Pancreas (tissue), 10 donors: ENCODE data around the gene SDHB. TPM values are rescaled to one million over a fixed set of nuclear protein-coding genes. Genes with fewer than 3 reads are reported as not detected.

Experiments
- ATAC-seq, 4 donors: fragments of 200-7000 bp; cut with Tn5 transposase; one replicate each; pipeline versions ENCODE4 v1.8.0 to v1.9.1; 2020; ENCODE audit warnings: mild to moderate bottlenecking in 4 of 4, moderate library complexity in 4 of 4
- DNase-seq, 6 donors: peaks; one replicate each; pipeline ENCODE4 v3.0.0-alpha.2; 2020
- FAIRE-seq: peaks from 2 replicates; lab custom pipeline; 2012; peaks lifted over from hg19 to GRCh38; lab: Jason Lieb, UNC
- H3K27ac ChIP-seq, 4 donors: fragments of 200-600 bp; sonication (generic); 1 replicate in 3 of 4; 2 replicates in 1 of 4; pipeline versions ENCODE4 v1.5.0 to v1.8.0; 2020
- H3K27me3 ChIP-seq, 4 donors: fragments of 200-600 bp; one replicate each; pipeline ENCODE4 v1.8.0; 2021
- H3K36me3 ChIP-seq, 3 donors: fragments of 200-600 bp; sonication (generic) in 1 of 3; one replicate each; pipeline versions ENCODE4 v1.5.0 to v1.8.0; 2020 to 2021
- H3K4me1 ChIP-seq, 3 donors: fragments of 200-600 bp; one replicate each; pipeline ENCODE4 v1.8.0; 2021
- H3K4me3 ChIP-seq, 4 donors: fragments of 200-600 bp; sonication (generic) in 2 of 4; one replicate each; pipeline versions ENCODE4 v1.5.0 to v1.8.0; 2020 to 2021
- H3K9me3 ChIP-seq, 4 donors: fragments of 200-600 bp; one replicate each; pipeline ENCODE4 v1.8.0; 2021
- WGBS, 2 donors: extraction: QIAGEN DNeasy Blood & Tissue Kit; methylation state at CpG; one replicate each; pipeline ENCODE4 v1.1.7; 2013; 5-methylcytosine and 5-hydroxymethylcytosine counted together
- intact Hi-C, 3 donors: fragments of 100-400 bp; cut with DNase I; formaldehyde crosslinking; loops; one replicate each; pipeline versions ENCODE4 v1.11.1 to v1.14.2; 2022
- polyA plus RNA-seq, 2 donors: library from polyadenylated mRNA; stranded (reverse); fragments of 200-250 nt; gene quantifications; one replicate each; pipeline ENCODE4 v1.2.3, GENCODE V29; 2013
- total RNA-seq, 6 donors: library from RNA; stranded (reverse); fragmentation: NEBNext Ultra II Directional in 4 of 6; extraction: Animal tissue kit (Norgen Biotek cat#: 25700) in 4 of 6; gene quantifications; one replicate each; pipeline versions ENCODE4 v1.2.1 to v1.2.4, GENCODE V29; 2021 to 2023
- TF ChIP-seq, protein P1 (sequence below), 4 donors: fragments of 200-600 bp; sonication (generic) in 3 of 4; IDR thresholded peaks; one replicate each; pipeline versions ENCODE4 v1.5.0 to v1.8.0; 2021; ENCODE audit warnings: antibody characterized with exemption in 4 of 4
- donor health status: healthy with polysubstance abuse.
- donor health status: DM: no; HTN: no; CAD: no; lungs with moderate emphysema.
- donor health status: DM: no; HTN: no; CAD: no.
- donor health status: control.
- donor health status: control.
- donor health status: Bipolar disorder and iron deficiency.
- donor health status: DM: yes; HTN: yes; CAD: no.
- donor health status: DM: no; HTN: no; CAD: no.
- donor health status: DM: no; HTN: no; CAD: no.
- donor health status: DM: yes; HTN: yes; CAD: no.

Gene SDHB
- total and polyA plus RNA-seq, 8 donors = 28.5 to 50.8 (median 44.7) TPM

DNA sequence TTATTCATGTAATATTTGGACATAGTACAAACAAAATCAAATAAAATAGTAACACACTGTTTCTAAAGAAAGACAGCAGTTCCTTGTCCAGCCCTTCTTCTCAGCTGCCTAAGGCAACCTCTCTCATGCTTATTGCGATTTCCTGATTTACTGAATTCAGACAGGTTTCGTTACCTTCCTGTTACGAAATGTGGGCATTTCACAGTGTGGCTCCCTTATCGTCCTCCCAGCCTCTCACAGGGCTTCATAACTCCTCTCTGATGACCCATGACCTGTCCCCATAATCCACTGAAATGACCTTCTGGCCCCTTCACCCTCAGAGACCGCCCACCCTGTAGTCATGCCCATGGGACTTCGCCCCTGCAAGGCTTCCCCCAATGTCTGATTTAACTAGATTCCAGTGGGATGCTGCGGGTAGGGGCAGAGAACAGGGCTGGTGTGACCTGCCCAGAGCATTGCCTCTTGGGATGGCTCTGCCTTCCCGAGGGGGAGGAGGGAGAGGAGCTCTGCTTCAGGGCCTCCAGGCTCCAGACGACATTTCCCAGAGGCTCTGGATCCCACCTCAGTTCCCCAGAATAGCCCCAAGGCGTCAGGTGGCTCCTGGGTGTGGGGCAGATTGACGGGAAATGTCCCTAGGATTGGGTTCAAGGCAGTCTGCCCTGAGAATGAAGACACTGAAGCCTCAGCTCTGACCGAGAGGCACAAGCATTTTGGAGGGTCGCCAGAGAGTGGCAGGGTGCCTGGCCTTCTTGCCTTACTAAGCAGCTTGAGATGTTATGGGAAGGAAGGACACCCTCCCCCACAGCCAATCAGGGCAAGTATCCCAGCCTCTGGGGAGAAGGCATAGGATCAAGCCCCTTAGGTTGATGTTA lies 44.9 kb upstream of the SDHB start:
- intact Hi-C loops = no loop called here
- Histone ChIP-seq H3K4me3 (no peak overlapping the region), H3K36me3 (no peaks in the 10 kb centered on the region), H3K27me3 (no peaks in the 10 kb centered on the region), H3K4me1 (no peaks in the 10 kb centered on the region), H3K9me3 (no peaks in the 10 kb centered on the region), H3K27ac (no peak overlapping the region)
- TF ChIP-seq, protein P1, sequence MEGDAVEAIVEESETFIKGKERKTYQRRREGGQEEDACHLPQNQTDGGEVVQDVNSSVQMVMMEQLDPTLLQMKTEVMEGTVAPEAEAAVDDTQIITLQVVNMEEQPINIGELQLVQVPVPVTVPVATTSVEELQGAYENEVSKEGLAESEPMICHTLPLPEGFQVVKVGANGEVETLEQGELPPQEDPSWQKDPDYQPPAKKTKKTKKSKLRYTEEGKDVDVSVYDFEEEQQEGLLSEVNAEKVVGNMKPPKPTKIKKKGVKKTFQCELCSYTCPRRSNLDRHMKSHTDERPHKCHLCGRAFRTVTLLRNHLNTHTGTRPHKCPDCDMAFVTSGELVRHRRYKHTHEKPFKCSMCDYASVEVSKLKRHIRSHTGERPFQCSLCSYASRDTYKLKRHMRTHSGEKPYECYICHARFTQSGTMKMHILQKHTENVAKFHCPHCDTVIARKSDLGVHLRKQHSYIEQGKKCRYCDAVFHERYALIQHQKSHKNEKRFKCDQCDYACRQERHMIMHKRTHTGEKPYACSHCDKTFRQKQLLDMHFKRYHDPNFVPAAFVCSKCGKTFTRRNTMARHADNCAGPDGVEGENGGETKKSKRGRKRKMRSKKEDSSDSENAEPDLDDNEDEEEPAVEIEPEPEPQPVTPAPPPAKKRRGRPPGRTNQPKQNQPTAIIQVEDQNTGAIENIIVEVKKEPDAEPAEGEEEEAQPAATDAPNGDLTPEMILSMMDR (IDR thresholded peaks at IDR 0.05) = no peak
- DNase-seq (peak in 1 of 6 donors; percentile 13), ATAC-seq (no peak), FAIRE-seq (no peak)
- 66 to 77% methylated on average over 13 of the region's 13 CpGs for WGBS, 2 donors

DNA sequence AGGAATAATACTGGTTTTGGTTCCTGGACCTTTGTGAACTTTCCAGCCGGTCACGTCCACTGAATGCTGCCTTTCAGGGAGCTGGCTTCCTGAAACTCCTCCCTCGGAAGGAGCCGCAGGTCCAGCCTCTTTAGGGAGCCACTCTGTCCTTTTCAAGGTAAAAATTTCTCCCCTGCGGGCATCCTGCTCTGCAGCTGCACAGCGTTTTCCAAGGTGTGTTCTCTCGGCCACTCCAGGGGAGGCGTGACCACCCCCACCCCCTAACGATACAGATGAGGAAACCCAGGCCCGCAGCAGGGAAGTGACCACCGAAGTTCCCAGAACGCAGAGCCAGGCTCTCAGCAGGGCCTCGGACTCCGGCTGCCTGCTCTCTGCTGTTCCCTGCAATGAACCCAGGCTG lies 44.0 kb upstream of the SDHB start:
- DNase-seq = peak in 1 of 6 donors; percentile 12

DNA sequence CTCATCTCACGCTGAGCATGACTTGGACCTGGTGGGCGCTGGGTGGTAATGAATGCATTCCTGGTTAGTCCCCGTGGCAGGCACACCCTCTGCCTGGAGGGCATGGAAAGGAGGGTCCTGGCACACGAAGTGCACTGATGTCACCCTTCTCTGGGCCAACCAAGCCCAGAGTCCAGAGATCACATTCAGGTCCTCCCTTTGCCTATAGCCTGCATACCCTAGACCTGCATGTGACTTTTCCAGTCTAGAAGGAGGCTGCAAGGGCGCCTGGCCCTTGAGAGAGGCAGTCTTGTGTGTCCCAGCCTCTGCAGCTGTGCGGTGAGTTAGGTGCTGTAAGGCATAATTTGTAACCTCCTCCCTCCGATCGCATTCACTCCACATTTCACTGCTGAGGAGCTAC lies 43.3 kb upstream of the SDHB start:
- H3K4me1 ChIP-seq = no peaks in the 10 kb centered on the region
- H3K27me3 ChIP-seq = no peaks in the 10 kb centered on the region
- WGBS, 2 donors = 83 to 91% methylated on average over 8 of the region's 8 CpGs
- no peak overlapping the region for H3K4me3 ChIP-seq
- intact Hi-C loops = no loop called here
- no peak for ATAC-seq
- no peak overlapping the region for H3K27ac ChIP-seq
- no peak for DNase-seq
- no peak for FAIRE-seq
- no peaks in the 10 kb centered on the region for H3K36me3 ChIP-seq
- H3K9me3 ChIP-seq = no peaks in the 10 kb centered on the region
- TF ChIP-seq, protein P1 (IDR thresholded peaks at IDR 0.05) = no peak

More for the DNA sequence above, 44.0 kb upstream of the SDHB start:
- intact Hi-C loops = no loop called here
- ATAC-seq (no peak), FAIRE-seq (no peak)
- TF ChIP-seq, protein P1 (IDR thresholded peaks at IDR 0.05) = no peak
- H3K27me3 ChIP-seq = no peaks in the 10 kb centered on the region
- H3K36me3 ChIP-seq = no peaks in the 10 kb centered on the region
- H3K4me3 ChIP-seq = no peak overlapping the region
- no peak overlapping the region for H3K27ac ChIP-seq
- WGBS, 2 donors = 55 to 69% methylated on average over 14 of the region's 14 CpGs
- H3K9me3 ChIP-seq = no peaks in the 10 kb centered on the region
- no peaks in the 10 kb centered on the region for H3K4me1 ChIP-seq

DNA sequence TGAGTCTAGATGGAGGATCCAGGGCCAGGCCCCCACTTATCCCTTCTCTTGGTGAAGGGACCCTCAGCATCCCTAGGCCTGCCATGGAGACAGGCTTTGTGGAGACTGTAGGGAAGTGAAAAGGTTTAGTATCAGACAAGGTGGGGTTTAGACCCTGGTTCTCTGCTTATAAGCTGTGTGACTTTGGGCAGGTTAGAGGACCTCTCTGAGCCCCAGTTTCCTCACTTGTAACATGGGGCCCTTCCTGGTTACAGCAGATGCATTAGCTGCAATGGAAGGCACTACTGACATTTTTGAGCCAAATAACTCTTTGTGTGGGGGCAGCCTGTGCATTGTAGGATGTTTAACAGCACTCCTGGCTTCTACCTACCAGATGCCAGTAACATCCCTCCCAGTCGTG lies 42.8 kb upstream of the SDHB start:
- intact Hi-C loops = no loop called here
- WGBS, 2 donors = 0 to 33% methylated on average over 1 of the region's 1 CpG
- FAIRE-seq = no peak
- Histone ChIP-seq H3K4me1 (no peaks in the 10 kb centered on the region), H3K27me3 (no peaks in the 10 kb centered on the region), H3K27ac (no peak overlapping the region), H3K36me3 (no peaks in the 10 kb centered on the region), H3K4me3 (no peak overlapping the region), H3K9me3 (no peaks in the 10 kb centered on the region)
- TF ChIP-seq, protein P1 (IDR thresholded peaks at IDR 0.05) = no peak
- DNase-seq = no peak
- ATAC-seq = no peak

- TF ChIP-seq, protein P1 (IDR thresholded peaks at IDR 0.05) = no peak
- Histone ChIP-seq H3K9me3 (no peaks in the 10 kb centered on the region), H3K27me3 (no peaks in the 10 kb centered on the region), H3K4me3 (no peak overlapping the region), H3K4me1 (no peaks in the 10 kb centered on the region), H3K36me3 (no peaks in the 10 kb centered on the region), H3K27ac (no peak overlapping the region)
- intact Hi-C loops = no loop called here
- no peak for DNase-seq
- no peak for ATAC-seq
- FAIRE-seq = no peak
- 46 to 50% methylated on average over 4 of the region's 4 CpGs for WGBS, 2 donors
Observed at GRCh38 chr1:17095141-17095540, 41.3 kb upstream of the SDHB start.
